ENCODE data around the gene ZBTB8A. TPM values are rescaled to one million over a fixed set of nuclear protein-coding genes. Genes with fewer than 3 reads are reported as not detected.
A peak's percentile ranks its signal among the peaks of the same experiment; 100 is the strongest.

The ZBTB8A gene
- total and polyA plus RNA-seq, 10 of the 15 experiments (the other 5 are each of a cell fraction or from before 2014, with no cell fraction given), result 0.48 to 4.7 (median 2.4) TPM

- TF ChIP-seq CTCF (IDR thresholded peaks at IDR 0.05 in 2 of 3, conservative IDR thresholded peaks at IDR 0.05 in 1 of 3; ENCODE audit: control insufficient read depth in 2 of 3, extremely low read depth in 1 of 3, insufficient read depth in 1 of 3, low read depth in 3 of 3, low read length in 3 of 3), result peak in 2 of 3 experiments; percentile 26 to 29; a peak in 2 of 6 replicates
- TF ChIP-seq ATF2 (IDR thresholded peaks at IDR 0.05; ENCODE audit: low read length), result peak; percentile 69; the same call in 1 of the 2 replicates
- TF ChIP-seq HSF1 (IDR thresholded peaks at IDR 0.05; ENCODE audit: low read depth, low read length), result no peak
- TF ChIP-seq BCL3 (IDR thresholded peaks at IDR 0.05; ENCODE audit: borderline replicate concordance, insufficient read depth, low read depth, low read length, poor library complexity, severe bottlenecking), result no peak
- TF ChIP-seq HCFC1 (IDR thresholded peaks at IDR 0.05; ENCODE audit: low read length), result no peak
- TF ChIP-seq ETV6 (conservative IDR thresholded peaks at IDR 0.05 in 1 of 2, IDR thresholded peaks at IDR 0.05 in 1 of 2; ENCODE audit: borderline replicate concordance in 1 of 2, low read depth in 1 of 2), result peak in 1 of 2 experiments; percentile 30; a peak in 1 of 4 replicates
- 0 out of 2 replicates have a peak, but pooled peaks have one; percentile 39 for TF ChIP-seq CREM (IDR thresholded peaks at IDR 0.05; ENCODE audit: low read depth)
- TF ChIP-seq MLLT1 (IDR thresholded peaks at IDR 0.05), result 0 out of 2 replicates have a peak, but pooled peaks have one; percentile 27
- TF ChIP-seq SREBF2 (IDR thresholded peaks at IDR 0.05; ENCODE audit: low read length), result no peak
- TF ChIP-seq ASH2L (IDR thresholded peaks at IDR 0.05; ENCODE audit: borderline replicate concordance, low read depth), result no peak
- peak; percentile 83 for TF ChIP-seq CBFB (IDR thresholded peaks at IDR 0.05; ENCODE audit: low read depth)
- TF ChIP-seq PML (IDR thresholded peaks at IDR 0.05; ENCODE audit: low read length), result 0 out of 2 replicates have a peak, but pooled peaks have one; percentile 44
- TF ChIP-seq E4F1 (IDR thresholded peaks at IDR 0.05; ENCODE audit: borderline replicate concordance, partially characterized antibody), result no peak
- TF ChIP-seq HDAC2 (IDR thresholded peaks at IDR 0.05), result no peak
- no peak for TF ChIP-seq MEF2B (IDR thresholded peaks at IDR 0.05; ENCODE audit: partially characterized antibody, poor library complexity, severe bottlenecking)
- TF ChIP-seq NFIC (IDR thresholded peaks at IDR 0.05; ENCODE audit: low read depth, low read length), result peak; percentile 84
- peak; percentile 51; the same call in 1 of the 2 replicates for TF ChIP-seq BMI1 (IDR thresholded peaks at IDR 0.05; ENCODE audit: borderline replicate concordance)
- no peak for TF ChIP-seq YBX1 (IDR thresholded peaks at IDR 0.05)
Observed at GRCh38 chr1:32619701-32620485, 80.7 kb downstream of the ZBTB8A start (continued).
